ENCODE data around the gene CYP2U1.

Gene CYP2U1

DNA sequence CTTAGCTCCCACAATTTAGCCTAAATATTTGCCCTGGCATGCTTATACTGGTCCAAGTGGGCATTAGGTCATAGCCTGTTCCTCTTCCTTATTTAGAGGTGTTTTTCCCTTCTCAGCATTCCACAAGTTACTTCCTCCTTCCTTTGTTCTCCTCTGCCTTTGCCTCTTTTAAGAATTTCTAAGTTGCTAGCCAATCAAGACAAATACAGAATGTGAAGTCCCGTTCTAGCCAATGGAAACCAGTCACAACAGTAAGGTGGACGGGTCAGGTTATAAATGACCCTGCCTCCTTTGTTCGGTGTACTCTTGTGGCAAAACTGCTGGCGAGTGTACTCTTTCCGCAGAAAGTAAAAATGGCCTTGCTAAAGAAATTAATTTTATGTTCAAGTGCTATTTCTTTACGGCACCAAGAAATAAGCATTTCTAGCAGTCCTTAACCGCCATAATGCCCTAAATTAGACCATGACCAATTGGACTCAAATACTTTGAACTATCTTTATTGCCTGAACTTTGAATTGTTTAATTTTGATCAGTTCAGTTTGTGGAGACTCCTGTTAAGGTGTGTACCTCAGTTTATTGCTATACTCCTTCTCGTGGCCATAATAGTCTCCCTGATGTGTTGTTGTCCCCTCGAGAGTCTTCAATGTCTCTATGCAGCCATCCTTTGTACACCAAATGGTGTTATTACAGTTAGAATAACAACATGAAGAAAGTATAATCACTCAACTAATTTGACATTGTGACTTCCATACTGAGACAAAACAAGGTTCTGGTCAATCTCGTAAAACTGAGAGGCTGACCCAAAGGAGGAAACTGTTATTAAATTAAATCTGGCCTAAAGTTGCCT lies 56.8 kb downstream of the CYP2U1 start:
- DNase-seq: no peak

DNA sequence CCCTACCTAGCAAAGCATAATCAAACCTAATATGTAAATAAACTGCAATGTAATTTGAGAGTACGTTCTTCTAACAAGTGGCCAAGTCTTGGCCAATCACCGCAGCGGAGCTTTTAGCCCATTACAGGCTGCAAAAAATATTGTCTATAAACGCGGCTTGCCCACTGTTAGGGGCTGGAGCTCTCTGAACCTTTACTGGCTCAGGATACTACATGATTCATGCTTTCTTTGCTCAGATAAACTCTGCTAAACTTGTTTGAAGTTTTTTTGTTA lies 57.4 kb downstream of the CYP2U1 start:
- DNase-seq: peak in 1 of 2 experiments; percentile 7

DNA sequence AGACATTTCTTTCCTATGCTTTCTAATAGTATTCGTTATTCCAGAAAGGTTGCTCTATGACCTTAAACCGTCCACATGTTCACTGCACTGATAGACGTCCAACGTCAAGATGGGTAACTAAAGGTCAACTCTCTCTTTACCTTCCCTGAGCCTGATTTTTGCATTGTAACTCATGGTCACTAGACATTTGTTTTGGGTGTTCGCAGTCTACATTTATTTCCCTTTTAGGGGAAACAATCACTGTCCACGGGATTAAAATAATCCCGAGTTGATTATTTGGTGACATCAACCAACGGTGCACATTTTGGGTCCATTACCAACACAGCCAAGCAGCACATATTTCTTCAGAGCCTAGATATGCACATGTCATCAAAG lies 57.8 kb downstream of the CYP2U1 start:
- DNase-seq: peak in 1 of 2 experiments; percentile 10

DNA sequence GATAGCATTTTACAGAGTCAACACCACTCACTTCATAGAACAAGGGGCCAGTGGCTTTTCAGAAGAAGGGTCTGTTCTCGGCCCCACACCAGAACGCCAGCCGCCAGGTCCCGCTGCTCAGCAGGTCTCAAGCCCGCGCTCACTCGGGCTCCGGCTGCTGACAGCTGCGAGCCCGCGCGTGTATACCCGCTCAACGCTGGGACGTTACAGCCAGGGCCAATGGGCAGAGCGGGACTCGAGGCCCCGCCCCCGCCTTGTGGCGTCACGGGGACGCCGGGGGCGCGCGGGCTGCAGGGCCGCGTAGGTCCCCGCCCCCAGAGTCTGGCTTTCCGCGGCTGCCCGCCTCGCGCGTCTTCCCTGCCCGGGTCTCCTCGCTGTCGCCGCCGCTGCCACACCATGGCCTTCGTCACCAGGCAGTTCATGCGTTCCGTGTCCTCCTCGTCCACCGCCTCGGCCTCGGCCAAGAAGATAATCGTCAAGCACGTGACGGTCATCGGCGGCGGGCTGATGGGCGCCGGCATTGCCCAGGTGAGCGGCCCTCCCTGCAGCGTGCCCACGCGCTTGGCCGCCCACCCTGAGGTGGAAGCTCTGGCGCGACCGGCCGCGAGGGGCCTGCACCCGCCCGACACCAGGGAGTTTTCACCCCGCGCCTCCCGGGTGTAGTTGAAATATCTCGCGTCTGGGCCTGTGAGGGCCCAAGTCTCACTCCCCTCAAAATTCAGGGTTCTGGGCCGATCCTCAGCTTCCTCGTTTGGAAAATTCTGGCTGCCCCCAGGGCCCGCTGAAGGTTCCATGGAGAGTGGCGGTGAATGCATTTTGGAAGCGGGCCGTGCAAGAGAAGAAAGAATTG lies 58.4 kb downstream of the CYP2U1 start, which contains the start of gene HADH:
Gene HADH (plus strand): TSS at position 353 of the 850 bp plus-strand sequence. CDS start 44 bp downstream, at position 397.
- DNase-seq: peak; percentile 84 to 91

DNA sequence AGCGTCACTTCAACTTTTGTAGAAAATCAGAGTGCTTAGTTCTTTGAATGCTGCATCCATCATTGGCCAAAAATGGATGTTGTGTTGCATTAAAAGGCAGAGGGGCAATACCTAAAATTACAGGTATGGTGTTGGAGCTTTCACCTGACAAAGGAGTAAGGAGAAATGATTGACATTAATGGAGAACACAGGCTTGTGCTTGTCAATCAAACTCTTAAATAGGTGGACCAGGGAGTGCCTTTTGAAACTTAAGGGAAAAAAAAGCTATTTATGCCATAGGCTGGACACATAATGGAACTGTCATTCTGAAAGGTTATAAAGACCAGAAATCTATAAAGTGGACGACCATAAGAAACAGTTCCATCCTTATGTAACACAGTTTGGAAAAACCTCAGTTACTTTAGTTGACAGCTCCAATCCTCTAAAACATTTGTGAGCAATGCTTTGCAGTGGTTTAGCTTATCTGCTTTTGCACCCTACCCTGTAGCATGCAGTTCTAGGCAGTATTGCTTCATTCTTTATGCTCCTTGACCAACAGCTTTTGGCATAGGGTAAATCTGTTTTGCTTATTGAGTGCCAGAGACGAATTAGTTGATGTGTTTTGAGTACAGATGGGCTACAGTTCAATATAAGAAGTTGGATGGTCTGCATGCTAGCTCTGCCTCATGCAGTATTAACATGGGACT lies 60.7 kb downstream of the CYP2U1 start:
- peak; percentile 30 to 32 for DNase-seq

DNA sequence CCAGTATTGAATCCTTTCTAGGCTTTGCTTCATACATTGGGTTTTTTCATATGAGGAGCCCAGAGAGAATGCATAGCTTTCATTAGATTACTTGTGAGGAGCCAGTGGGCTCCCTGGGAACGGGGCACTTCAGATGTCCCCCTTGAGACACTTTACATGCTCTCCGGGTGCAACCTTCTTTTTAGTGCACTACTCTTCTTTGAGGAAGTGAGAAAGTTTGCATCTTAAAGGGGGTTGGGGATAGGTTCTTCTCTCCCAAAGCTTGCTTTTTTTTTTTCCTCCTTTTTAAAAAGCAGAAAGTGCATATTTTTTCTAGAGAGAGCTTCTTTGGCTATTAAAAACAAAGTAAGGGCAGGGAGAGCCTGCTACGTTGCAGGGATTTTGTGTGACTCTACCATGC lies 62.6 kb downstream of the CYP2U1 start:
- DNase-seq: peak; percentile 6 to 18

DNA sequence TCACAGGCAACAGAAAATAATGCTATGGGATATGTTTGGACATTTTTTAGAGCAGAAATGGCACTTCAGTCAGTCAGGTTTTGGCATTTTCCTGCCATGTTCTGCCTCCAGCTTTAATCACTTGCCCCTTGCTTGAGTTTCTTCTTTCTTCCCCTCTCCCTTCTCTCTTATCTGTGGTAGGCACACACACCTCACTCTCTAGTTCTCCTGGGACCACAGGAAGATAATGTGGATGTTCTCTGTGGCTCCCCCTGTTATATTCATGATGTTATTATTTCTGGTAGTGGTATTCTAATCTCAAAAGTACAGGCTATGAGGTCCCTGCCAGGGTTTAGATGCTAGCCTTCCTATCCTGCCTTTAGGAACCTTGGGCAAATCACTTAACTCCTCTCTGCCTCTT lies 63.5 kb downstream of the CYP2U1 start:
- no peak for DNase-seq

DNA sequence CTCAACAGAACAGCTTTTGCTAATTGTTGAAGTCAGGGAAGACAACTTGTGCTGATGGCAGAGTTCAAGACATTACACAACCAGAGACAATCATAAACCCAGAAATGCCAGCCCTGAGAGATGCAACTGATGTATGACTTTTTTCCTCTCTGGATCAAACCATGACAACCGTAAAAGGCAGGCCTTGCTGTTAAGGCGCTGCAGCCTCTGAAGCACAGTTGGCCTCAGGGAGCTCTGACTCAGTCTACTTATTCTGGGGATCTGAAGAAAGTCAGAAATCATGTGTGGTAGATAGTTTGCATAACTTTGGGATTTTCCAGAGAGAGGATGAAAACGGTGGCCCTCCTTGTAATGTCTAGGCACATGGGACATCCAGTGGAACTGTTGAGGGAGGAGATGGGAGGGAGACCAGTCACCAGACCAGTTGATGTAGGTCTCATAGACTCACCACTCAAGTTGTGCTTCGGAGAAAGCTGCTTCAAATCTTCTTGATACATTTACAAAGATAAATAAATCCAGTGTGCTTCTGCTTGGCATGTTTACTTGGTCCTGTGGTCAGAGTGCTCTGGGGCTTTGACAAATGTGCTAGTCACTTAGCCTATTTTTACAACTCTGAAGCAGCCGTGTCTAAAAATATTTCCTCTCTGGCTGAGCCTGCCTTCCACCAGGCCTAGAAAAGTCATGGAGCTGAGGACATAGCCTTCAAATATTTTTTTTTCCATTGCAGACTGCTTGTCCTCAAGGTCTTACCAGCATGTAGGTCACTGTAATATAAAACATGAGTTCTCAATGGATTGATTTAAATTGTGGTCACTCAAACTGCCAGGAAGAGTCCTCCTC lies 65.8 kb downstream of the CYP2U1 start:
- no peak for DNase-seq

DNA sequence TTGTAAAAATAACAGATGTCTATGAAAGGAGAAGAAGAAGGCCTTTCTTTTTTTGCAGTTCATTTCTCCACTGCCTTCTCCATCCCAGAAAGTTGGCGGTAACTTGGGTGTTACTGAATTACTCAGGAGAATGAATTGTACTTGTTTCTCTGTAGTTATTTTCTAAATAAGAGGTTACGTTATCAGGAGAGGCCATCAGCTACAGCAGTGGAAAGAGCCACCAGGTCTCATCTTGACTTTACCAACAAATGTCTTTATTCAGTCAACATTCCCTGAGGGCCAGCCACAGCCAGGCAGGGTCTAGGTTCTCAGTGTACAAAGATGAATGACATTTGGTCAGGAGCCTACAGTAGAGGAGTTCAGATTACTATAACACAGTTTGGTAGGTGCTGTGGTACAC lies 66.4 kb downstream of the CYP2U1 start:
- no peak for DNase-seq

DNA sequence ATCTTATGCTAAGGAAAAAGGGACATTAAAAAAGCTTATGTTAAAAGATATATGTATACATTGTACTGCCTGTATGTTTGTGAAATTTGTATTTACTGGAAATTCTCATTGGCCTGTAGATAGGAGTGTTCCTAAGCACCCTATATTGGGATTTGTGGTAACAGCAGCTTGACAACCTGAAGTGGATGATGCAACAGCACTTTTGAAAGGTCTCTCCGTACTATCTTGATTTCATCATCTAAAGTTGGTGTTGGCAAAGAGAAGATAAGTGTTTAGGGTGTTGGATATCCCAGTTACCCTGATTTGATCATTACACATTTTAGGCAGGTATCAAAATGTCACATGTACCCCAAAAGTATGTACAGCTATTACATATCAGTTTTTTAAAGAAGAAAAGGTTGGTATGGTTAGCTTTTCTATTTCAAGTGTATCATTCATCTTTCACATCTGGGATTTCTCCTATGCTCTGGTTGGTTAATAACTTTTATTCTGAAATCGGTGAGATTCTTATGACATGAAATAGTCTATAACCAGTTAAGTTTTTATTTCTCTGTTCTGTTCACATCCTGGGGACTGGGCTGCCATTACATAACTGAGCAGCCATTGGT lies 68.7 kb downstream of the CYP2U1 start:
- peak; percentile 8 to 13 for DNase-seq

DNA sequence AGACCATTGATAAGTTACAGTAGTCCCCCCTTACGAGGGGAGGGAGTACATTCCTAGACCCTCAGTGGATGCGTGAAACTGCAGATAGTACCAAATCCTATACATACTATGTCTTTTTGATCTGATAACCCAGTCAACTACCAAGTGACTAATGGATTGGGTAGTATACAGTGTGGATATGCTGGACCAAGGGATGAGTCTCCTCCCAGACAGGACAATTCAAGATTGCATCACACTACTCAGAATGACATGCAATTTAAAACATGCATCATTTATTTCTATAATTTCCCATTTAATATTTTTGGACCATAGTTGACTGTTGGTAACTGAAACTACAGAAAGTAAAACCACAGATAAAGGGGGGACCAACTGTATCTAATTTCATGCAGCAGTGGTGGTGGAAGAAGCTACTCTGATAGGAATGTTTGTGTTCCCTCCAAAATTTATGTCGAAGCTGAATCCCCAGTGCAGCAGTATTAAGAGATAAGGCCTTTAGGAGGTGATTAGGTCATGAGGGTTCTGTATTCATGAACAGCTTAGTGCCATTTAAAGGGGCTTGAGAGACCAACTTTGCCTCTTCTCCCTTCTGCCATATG lies 70.3 kb downstream of the CYP2U1 start:
- DNase-seq: no peak
